Nephron (organoid): ENCODE measurements around the gene KRTDAP.
"Not testable (repeated sequence)": the region's sequence is repeated elsewhere in the genome, so short reads cannot be mapped to it uniquely, and the experiment has no call there.

Source experiments
- H3K27ac Mint-ChIP-seq, 3 experiments: 2 replicates each; pipeline ENCODE4 v1.8.0; 2020; ENCODE audit warnings: mixed read lengths in 3 of 3, mild to moderate bottlenecking in 2 of 3, moderate library complexity in 1 of 3
- H3K27me3 Mint-ChIP-seq: 2 replicates; pipeline ENCODE4 v1.8.0; 2021; ENCODE audit warnings: low read depth, mild to moderate bottlenecking, moderate library complexity, mixed read lengths
- H3K36me3 Mint-ChIP-seq: 2 replicates; pipeline ENCODE4 v1.8.0; 2020; ENCODE audit warnings: low read depth, mixed read lengths
- H3K4me1 Mint-ChIP-seq: 2 replicates; pipeline ENCODE4 v1.8.0; 2020; ENCODE audit warnings: mixed read lengths
- H3K4me3 Mint-ChIP-seq, 3 experiments: 2 replicates each; pipeline ENCODE4 v1.8.0; 2020; ENCODE audit warnings: mild to moderate bottlenecking in 3 of 3, mixed read lengths in 3 of 3, moderate library complexity in 2 of 3
- H3K9me3 Mint-ChIP-seq: 2 replicates; pipeline ENCODE4 v1.8.0; 2020; ENCODE audit warnings: mixed read lengths
- TF ChIP-seq, protein P1 (sequence below), 3 experiments: fragments of 200-600 bp; sonication (generic); IDR thresholded peaks; one replicate each; pipeline ENCODE4 v1.5.0; 2021; ENCODE audit warnings: antibody characterized with exemption in 3 of 3; ENCODE audit not compliant: unreplicated experiment in 3 of 3

The KRTDAP gene

DNA sequence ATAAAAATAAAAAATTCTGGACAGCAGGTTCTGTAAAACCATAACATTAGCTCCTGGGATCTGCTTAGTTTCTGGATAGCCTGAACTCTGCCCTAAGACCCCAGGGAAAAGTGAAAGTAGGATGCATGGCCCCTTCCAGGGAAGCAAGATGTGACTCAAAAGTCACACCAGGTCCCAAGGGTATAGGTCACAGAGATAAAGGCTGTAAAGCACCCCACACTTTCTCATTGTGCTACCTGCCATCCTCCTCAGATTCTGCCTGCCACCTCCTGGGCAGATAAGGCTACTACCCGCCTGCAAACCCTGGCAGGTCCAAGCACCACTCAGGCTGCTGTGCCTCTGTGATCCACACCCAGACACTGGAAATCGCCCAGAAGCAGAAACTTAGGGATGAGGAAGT lies 21.6 kb downstream of the KRTDAP start:
- Mint-ChIP-seq H3K27ac (no peak overlapping the region), H3K36me3 (no peaks in the 10 kb centered on the region), H3K27me3 (peaks cover 6% of the 10 kb centered on the region), H3K9me3 (no peaks in the 10 kb centered on the region), H3K4me1 (no peaks in the 10 kb centered on the region), H3K4me3 (no peak overlapping the region)
- TF ChIP-seq, protein P1, sequence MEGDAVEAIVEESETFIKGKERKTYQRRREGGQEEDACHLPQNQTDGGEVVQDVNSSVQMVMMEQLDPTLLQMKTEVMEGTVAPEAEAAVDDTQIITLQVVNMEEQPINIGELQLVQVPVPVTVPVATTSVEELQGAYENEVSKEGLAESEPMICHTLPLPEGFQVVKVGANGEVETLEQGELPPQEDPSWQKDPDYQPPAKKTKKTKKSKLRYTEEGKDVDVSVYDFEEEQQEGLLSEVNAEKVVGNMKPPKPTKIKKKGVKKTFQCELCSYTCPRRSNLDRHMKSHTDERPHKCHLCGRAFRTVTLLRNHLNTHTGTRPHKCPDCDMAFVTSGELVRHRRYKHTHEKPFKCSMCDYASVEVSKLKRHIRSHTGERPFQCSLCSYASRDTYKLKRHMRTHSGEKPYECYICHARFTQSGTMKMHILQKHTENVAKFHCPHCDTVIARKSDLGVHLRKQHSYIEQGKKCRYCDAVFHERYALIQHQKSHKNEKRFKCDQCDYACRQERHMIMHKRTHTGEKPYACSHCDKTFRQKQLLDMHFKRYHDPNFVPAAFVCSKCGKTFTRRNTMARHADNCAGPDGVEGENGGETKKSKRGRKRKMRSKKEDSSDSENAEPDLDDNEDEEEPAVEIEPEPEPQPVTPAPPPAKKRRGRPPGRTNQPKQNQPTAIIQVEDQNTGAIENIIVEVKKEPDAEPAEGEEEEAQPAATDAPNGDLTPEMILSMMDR (IDR thresholded peaks at IDR 0.05; ENCODE audit: unreplicated experiment in 3 of 3) = peak; percentile 54 to 66 (median 63)

DNA sequence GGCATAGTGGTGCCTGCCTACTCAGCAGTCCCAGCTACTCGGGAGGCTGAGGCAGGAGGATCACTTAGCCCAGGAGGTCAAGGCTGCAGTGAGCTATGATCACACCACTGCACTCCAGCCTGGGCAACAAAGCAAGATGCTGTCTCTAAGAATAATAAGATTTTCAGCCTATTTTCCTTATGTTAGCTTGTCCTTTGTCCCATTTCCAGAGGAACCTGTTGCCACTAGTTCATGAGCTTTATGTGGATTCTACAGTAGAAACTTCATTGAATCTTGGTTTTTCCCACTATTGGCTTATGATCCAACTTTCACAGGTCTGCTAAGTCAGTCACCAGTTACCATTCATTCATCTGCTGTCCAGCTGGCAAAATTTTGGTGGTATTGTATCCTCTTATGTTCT lies 24.0 kb downstream of the KRTDAP start:
- Mint-ChIP-seq H3K36me3 (no peaks in the 10 kb centered on the region), H3K4me3 (no peak overlapping the region), H3K4me1 (peaks cover 8% of the 10 kb centered on the region), H3K9me3 (peaks cover 3% of the 10 kb centered on the region), H3K27me3 (no peaks in the 10 kb centered on the region), H3K27ac (no peak overlapping the region)
- TF ChIP-seq, protein P1 (IDR thresholded peaks at IDR 0.05; ENCODE audit: unreplicated experiment in 3 of 3) = no peak

DNA sequence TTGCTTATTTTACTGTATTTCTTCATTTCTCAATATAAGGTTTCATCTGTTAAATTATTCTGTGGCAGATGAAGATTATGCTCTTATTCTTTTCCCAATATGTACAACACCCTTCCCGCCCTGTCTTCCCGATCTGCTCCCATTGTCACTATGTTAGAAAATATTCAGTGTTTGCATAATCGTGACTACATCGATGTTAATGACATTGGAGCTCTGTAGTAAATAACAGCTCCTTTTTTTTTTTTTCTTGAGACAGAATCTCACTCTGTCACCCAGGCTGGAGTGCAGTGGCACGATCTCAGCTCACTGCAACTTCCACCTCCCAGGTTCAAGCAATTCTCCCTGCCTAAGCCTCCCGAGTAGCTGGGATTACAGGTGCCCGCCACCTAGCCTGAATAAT lies 27.3 kb downstream of the KRTDAP start:
- not testable (repeated sequence) for H3K36me3 Mint-ChIP-seq, H3K9me3 Mint-ChIP-seq, H3K4me3 Mint-ChIP-seq, H3K27me3 Mint-ChIP-seq
- Mint-ChIP-seq H3K4me1 (peaks cover 35% of the 10 kb centered on the region), H3K27ac (peak overlapping the region; percentile 49 to 90 (median 89))

DNA sequence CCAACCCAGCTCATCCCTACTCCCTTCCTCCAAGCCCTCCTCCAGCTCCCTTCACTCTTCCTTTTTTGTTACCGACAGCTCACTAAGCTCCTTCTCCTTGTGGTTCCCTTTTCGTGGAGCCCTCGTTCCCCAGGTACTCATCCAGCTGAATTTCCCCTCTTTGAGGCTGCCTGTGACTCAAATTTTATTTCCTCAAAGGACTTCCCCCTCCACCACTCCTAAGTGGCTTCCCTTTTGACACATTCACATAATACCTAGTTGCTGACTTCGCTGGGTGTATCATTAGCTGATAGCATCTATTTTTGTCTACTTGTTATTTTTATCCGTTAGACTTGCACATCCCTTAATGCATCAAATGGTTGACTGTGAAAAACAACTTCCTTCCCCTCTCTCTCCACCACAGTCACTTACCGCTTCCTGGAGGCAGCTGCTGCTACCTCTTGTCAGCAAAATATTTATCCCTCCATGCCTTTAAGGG lies 27.7 kb downstream of the KRTDAP start:
- H3K27ac Mint-ChIP-seq = peak overlapping the region; percentile 49 to 90 (median 89)

DNA sequence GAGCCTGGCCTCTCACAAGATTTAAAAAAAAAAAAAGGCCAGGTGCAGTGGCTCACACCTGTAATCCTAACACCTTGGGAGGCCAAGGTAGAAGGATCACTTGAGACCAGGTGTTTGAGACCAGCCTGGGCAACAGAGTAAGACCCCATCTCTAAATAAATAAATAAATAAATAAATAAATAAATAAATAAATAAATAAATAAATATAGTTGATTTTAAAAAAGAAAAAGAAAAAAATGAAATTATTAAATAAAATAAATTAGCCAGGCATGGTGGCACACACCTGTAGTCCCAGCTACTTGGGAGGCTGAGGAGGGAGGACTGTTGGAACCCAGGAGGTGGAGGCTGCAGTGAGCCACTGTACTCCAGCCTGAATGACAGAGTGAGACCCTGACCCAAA lies 28.5 kb downstream of the KRTDAP start:
- not testable (repeated sequence) for H3K9me3 Mint-ChIP-seq, H3K4me3 Mint-ChIP-seq, H3K27ac Mint-ChIP-seq, H3K27me3 Mint-ChIP-seq, H3K36me3 Mint-ChIP-seq
- H3K4me1 Mint-ChIP-seq = peaks cover 36% of the 10 kb centered on the region

More for the DNA sequence above, 27.7 kb downstream of the KRTDAP start:
- TF ChIP-seq, protein P1 (IDR thresholded peaks at IDR 0.05; ENCODE audit: unreplicated experiment in 3 of 3) = no peak
- Mint-ChIP-seq H3K4me1 (peaks cover 36% of the 10 kb centered on the region), H3K4me3 (no peak overlapping the region), H3K9me3 (peaks cover 3% of the 10 kb centered on the region), H3K36me3 (no peaks in the 10 kb centered on the region), H3K27me3 (peaks cover 3% of the 10 kb centered on the region)

DNA sequence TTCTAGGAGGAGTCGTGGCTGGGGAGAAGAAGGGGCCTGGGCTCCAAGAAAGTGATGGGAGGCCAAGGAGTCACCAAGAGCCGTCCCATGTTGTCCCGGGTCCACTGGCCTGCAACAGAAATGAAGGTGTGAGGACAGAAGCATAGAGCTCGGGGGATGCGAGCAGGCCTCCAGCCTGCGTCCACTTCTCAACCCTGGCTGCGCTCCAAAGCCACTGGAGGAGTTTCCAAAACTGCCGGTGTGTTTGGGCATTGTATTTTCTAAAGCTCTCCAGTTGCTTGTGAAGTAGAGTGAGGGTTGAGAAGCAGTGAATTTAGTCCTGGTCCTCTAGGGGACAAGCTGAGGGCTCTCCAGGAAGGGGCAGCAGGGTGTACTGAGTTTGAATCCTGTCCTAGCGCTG lies 29.2 kb downstream of the KRTDAP start:
- H3K27me3 Mint-ChIP-seq = peaks cover 6% of the 10 kb centered on the region
- H3K36me3 Mint-ChIP-seq = no peaks in the 10 kb centered on the region
- TF ChIP-seq, protein P1 (IDR thresholded peaks at IDR 0.05; ENCODE audit: unreplicated experiment in 3 of 3) = no peak
- peaks cover 3% of the 10 kb centered on the region for H3K9me3 Mint-ChIP-seq
- peak overlapping the region in 1 of 3 experiments; percentile 11 for H3K4me3 Mint-ChIP-seq
- peaks cover 36% of the 10 kb centered on the region for H3K4me1 Mint-ChIP-seq
- peak overlapping the region; percentile 44 to 63 (median 53) for H3K27ac Mint-ChIP-seq

DNA sequence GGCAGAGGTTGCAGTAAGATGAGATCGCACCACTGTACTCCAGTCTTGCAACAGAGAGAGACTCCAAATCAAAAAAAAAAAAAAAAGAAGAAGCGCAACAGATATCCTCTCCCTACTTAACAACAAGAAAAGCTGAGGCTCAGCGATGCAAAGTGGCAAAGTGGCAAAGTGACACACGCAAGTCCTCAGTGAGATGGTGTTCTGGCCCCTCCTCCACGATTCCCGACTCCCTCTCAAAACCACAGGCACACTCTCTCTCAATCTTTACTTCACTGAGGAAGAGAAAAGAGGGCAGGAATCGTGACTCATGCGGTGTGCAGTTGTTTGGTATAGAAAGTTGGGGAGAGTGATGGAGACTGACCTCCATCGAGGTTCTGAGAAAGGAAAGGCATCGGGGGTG lies 29.7 kb downstream of the KRTDAP start:
- peaks cover 36% of the 10 kb centered on the region for H3K4me1 Mint-ChIP-seq
- TF ChIP-seq, protein P1 (IDR thresholded peaks at IDR 0.05; ENCODE audit: unreplicated experiment in 3 of 3) = no peak
- H3K27me3 Mint-ChIP-seq = peaks cover 6% of the 10 kb centered on the region
- H3K27ac Mint-ChIP-seq = peak overlapping the region; percentile 44 to 63 (median 53)
- no peaks in the 10 kb centered on the region for H3K36me3 Mint-ChIP-seq
- H3K9me3 Mint-ChIP-seq = peaks cover 3% of the 10 kb centered on the region
- peak overlapping the region in 1 of 3 experiments; percentile 11 for H3K4me3 Mint-ChIP-seq
